ENCODE measurements around the gene NLGN1.

NLGN1 gene

DNA sequence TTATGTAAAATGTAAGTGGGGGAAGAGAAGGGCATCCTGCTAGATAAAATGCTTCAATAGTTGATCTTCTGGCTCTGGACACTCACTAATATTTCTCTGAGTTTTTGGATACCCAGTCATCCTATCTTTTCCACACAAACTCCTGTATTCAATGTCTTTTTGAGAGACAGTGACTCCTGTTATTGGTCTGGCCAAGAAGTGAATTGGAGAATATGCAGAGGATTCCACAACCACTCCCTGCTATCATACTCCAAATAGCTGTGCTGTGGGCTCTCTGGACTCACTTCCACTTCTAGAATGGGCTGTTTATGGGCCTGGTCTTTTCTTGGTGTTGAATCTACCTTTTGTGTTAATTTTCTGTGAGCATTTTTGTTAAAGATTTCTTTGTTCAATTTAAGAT, 376.8 kb downstream of the NLGN1 start:
- no peak for DNase-seq

- no peak for DNase-seq
Observed at GRCh38 chr3:173778251-173778650, 380.7 kb downstream of the NLGN1 start.

DNA sequence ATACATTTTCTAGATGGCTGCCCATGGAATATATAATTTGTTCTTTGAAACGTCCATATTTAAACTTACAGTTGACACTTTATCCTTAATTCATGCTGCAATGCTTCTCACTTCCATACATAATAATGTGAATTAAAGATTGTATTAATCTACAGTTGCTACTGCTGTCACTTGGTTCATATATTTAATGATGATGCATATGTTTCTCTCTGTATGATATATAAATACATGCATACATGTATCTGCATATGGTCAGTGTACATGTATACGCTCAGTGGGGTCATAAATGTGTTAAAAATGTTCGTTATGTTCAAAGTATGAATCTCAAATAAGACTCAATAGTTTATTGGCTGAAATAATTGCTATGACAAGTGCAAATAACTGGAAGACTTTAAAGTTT, 382.5 kb downstream of the NLGN1 start:
- no peak for DNase-seq

DNA sequence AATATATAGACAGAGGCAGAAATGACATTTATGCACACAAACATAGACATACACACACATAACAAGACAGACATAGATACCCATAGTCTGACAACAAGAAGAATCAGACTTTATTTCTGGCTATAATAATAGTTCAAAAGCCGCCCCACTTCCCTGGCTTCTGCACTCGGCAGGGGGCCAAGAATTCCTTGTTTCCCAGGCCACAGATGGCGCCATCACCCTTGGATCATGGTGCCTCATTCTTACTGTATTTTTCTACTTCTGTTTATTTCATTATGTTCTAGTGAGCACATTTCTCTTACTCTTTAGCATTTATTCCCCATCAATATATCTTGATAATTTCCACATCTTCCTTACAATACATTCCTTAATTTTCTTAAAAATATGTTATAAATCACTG, 387.5 kb downstream of the NLGN1 start:
- no peak for DNase-seq

DNA sequence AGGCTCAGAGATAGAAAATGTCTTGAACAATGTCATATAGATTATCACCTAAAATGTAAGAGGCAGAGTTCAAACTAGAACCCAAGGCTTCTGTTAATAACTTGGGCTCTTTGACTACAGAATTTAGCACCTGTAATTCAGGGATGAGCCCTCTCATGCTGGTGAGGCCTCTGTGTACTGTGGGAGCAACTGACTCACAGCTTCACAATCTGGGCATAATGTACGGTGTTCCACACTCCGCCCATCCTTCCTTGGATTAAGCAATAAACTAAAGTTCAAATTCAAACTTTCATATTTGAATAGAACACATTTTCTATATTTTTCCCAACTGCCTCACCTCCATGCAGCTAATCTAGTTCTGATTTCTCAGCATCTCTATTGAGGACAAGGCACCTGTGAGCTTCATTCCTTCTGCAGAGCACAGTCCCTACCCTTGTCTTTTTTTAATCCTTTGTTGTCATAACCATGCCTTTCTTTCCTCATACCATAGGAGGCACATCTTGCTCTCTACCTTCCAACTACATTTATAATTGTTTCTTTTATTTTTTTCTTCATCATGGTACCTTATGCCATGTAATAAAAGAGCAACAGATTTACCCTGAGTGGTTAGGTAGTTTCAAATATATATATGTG, 392.1 kb downstream of the NLGN1 start:
- DNase-seq: no peak

DNA sequence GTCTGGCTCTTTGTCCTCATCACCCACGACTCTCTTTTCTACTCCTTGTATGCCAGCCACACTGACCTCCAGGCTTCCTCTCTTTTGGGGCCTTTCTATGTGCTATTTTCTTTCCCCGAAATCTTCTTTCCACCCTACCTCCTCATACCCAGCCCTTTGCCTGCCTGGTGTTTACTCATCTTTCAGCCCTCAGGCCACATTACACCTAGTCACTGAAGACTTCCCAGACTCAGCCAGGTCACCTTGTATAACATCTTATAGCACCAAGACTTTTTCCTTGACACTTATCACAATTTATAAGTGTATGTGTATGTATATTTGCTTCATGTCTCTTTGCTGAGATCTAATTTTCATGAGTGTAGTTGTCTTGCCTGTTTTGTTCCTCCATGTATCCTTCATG, 396.4 kb downstream of the NLGN1 start:
- DNase-seq: no peak

DNA sequence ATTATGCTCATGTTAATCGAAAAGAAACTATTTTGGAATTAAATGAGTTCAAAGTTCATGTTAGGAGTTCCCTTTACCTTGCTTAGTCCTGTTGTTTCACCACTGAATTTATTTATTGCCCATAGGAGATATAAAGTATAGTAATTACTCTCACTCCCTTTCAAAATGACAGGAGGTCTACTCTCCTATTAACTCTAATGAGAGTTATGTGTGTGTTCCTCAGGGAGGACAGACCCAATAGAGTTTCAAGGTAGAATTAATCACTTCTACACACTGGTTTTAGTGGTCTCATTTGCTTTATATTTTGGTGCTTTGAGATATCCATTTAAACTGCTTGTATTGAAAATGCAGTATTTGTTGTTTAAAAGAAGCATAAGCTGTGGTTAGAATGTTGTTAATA, 398.9 kb downstream of the NLGN1 start:
- DNase-seq: no peak

DNA sequence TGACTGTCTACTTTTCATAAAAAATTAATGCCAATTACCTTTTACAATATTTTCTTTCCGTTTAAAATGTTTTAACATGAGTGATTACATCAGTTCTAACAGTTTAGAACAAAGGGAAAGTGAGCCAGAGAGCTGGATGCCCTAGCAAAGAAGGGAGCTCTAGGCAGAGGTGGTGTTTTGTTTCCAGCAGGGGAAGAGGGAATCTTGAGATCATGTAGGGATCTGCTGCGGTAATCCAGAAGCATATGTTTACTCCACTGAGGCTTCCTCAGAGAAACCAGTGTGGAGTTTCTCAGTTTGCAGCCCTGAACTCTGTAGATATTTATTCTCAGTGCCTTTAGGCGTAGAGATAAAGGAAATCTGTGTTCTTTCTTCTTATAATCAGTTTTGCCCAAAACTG, 399.3 kb downstream of the NLGN1 start:
- DNase-seq: no peak

DNA sequence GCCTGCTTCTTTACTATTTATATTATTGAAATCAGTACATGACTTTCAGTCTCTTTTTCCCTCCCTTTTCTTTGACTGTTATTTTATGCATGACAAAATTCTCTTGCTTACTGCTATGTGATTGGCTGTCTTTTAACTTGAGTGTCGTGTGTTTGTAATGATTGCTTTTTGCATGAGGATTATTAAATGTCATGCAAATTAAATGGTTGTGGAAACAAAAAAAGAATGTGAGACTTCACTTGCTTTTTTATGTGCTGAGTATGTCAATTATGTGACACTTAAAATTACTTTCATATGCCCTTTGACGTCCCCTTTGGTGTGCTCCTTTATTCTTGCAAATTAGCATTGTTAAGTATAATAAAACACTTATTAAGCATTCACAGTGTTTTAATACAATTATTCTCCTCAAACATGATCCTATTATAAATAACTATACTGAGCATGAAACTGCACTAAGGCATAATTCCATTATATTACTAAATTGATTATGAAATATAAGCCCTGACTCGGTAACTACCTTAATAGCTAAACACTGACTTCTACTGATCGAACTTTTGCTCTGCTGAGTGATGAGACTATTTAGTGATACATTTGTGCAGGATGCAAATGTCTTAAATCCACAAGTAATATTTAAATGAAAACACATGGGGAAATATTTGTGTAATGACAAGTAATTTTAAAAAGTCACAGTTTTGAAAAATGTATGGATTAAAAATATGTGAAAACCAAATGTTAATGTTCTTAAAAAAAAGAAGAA, 401.7 kb downstream of the NLGN1 start:
- DNase-seq: no peak

GRCh38 chr3:173800154-173800553, 402.6 kb downstream of the NLGN1 start:
- DNase-seq: no peak

- DNase-seq: no peak
Observed at GRCh38 chr3:173814809-173815208, 417.3 kb downstream of the NLGN1 start.

DNA sequence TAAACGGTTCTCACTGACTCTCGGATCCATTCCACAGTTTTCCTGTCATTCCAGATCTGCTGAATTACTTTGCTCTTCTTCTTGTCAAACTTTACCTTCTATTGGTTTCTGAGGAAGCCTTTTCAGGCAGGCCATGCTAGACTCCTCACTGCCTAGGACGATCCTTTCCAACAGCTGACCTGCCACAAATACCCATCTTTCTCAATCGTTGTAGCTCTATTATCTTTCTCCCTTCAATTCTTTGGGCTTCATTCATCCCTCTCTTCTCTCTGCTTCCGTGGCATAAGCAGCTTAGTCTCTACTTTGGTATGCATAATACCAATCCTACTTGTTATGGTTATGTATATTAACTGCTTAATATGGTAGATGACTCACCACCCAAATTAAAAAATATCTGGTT, 421.8 kb downstream of the NLGN1 start:
- no peak for DNase-seq

DNA sequence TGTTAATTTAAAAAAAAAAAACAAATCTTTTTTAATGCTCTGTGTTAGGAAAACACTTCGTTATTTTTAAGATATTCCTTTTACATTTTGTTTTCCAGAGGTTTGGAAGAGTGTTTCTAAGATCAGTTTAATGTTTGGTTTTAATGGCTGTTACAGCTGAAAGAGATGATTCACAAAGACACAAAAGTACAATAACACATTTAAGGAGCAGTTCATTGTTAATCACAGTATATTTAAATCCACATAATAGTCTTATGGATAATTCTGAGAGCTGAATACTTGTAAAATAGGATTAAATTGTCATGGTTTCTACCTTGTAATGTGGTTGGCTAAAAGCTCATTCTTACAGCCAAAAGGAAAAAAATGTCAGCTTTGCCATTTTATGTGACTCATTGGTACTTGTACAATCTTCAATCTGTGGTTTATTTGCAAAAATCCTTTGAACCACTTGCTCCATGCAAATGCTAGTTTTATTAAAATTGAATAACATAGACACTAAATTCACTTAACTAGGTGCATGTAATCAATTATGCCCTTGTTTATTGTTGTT, 426.4 kb downstream of the NLGN1 start:
- no peak for DNase-seq

DNA sequence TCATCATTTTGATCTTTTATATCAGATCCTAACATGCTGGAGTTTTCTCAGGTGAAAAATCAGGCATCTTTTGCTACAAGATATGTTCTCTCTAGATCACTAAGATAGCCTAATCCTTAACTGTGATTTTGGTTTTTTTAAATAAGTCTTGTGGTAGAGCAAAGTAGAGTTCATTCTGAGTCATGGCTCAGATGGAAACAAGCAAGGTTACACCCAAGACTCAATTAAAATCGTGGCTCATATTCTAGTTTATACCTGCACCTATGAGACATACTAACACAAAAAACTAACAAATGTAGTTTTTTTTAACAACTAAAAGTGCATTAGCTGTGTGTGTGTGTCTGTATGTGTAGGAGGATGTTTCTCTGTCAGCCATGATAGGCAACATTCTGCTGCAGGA, 428.2 kb downstream of the NLGN1 start:
- no peak for DNase-seq

GRCh38 chr3:173826416-173826815, 428.9 kb downstream of the NLGN1 start:
- no peak for DNase-seq

GRCh38 chr3:173826901-173827609, 429.5 kb downstream of the NLGN1 start:
- DNase-seq: no peak

- no peak for DNase-seq
Observed at GRCh38 chr3:173838644-173839043, 441.1 kb downstream of the NLGN1 start.

- no peak for DNase-seq
Observed at GRCh38 chr3:173839859-173840258, 442.3 kb downstream of the NLGN1 start.

- no peak for DNase-seq
Observed at GRCh38 chr3:173841334-173841733, 443.8 kb downstream of the NLGN1 start.

DNA sequence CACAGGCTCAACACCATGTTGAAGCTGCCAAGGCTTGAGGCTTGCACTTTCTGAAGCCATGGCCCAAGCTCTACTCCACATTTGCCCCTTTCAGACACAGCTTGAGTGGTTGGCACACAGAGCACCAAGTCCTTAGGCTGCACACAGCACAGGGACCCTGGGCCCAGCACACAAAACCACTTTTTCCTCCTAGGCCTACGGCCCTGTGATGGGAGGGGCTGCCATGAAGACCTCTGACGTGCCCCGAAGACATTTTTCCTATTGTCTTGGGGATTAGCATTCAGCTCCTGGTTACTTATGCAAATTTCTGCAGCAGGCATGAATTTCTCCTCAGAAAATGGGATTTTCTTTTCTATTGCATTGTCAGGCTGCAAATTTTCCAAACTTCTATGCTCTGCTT, 445.5 kb downstream of the NLGN1 start:
- no peak for DNase-seq

GRCh38 chr3:173846584-173846983, 449.0 kb downstream of the NLGN1 start:
- DNase-seq: no peak

DNA sequence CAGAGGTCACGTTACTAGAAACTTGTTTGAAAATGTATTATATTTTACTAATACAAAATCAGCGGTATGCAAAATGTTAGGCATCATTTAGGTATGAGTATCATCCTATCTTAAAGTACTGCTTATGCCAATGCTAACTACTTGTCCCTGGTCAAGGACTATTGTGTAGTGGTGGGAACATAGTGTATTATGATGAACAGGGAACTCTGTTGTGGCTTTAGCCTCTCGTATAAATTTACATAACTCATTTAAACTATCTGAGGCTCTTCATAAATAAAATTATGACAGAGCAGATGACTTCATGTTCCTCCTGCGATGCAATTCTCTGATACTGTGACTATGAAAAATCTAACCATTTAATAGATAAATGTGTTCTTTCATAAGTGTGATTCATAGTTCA, 451.9 kb downstream of the NLGN1 start:
- no peak for DNase-seq

- DNase-seq: no peak
Observed at GRCh38 chr3:173857154-173857553, 459.6 kb downstream of the NLGN1 start.

GRCh38 chr3:173862701-173863100, 465.2 kb downstream of the NLGN1 start:
- no peak for DNase-seq
